ENCODE data around the gene HTD2.
"Not testable (repeated sequence)": the region's sequence is repeated elsewhere in the genome, so short reads cannot be mapped to it uniquely, and the experiment has no call there.

Gene HTD2

DNA sequence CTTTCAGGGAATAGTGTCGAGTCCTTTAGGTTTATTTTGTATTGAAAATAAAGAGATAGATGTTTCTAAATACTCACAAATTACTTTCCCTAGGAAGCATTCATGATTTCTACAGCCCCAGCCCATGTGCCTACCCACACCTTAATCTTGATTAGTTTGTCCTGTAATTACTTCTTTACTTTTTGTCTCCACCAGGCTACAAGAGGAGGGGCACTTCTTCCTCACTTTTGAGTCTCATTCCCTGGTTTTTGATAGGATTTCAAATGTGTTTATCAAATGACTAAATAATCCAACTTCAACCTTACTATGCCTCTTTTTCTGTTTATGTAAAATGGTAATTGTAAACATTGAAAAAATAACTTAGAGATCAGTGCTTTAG, 28.2 kb downstream of the HTD2 start:
- DNase-seq (ENCODE audit: extremely low read depth, low read depth), result no peak
- TF ChIP-seq, protein P1, sequence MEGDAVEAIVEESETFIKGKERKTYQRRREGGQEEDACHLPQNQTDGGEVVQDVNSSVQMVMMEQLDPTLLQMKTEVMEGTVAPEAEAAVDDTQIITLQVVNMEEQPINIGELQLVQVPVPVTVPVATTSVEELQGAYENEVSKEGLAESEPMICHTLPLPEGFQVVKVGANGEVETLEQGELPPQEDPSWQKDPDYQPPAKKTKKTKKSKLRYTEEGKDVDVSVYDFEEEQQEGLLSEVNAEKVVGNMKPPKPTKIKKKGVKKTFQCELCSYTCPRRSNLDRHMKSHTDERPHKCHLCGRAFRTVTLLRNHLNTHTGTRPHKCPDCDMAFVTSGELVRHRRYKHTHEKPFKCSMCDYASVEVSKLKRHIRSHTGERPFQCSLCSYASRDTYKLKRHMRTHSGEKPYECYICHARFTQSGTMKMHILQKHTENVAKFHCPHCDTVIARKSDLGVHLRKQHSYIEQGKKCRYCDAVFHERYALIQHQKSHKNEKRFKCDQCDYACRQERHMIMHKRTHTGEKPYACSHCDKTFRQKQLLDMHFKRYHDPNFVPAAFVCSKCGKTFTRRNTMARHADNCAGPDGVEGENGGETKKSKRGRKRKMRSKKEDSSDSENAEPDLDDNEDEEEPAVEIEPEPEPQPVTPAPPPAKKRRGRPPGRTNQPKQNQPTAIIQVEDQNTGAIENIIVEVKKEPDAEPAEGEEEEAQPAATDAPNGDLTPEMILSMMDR (IDR thresholded peaks at IDR 0.05; ENCODE audit: low read depth, low read length), result no peak

DNA sequence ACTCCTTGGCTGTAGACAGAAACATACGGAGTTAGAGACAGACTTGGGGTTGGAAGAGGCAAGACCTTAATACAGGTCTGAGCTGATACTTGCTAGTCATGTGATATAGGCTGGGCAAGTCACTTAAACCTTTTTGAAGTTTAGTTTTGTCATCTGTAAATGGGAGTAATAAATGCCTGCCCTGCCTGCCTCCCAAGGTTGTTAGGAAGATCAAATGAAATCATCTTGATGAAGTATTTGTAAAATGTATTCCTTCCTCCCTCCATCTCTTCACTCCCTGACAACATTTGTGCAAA, 29.3 kb downstream of the HTD2 start:
- TF ChIP-seq, protein P1 (IDR thresholded peaks at IDR 0.05; ENCODE audit: low read depth, low read length), result no peak
- no peak for DNase-seq (ENCODE audit: extremely low read depth, low read depth)

DNA sequence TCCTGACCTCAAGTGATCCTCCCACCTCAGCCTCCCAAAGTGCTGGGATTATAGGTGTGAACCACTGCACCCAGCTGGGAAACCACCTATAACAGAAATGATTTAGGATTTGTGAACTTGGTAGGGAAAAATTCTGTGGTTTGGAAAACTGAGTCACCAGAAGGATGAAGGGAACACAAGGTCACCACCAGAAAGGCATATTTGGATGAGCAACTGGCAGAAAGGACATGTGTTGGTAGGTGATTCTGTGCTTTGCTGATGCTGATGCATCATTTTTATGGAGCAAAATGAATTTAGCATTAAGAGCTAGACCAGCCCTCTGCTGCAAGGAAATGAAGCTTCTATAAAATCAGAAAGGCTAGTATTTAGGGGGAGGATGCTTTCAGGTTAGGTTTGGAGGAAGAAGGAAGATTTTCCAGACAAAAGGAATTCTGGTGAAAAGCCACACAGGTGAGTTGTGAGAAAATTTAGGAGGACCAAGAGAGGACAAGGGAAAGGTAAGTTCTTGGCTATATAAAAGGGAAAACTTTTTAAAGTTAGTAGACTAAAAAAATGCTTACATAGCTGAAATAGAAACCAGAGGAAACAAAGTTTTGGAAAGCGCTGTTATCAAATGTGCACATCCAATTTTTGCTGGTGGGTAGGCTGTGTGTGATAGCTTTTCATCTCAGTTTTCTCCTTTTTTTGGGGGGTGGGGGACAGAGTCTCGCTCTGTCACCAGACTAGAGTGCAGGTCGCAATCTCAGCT, 30.0 kb downstream of the HTD2 start:
- TF ChIP-seq, protein P1 (IDR thresholded peaks at IDR 0.05; ENCODE audit: low read depth, low read length), result no peak
- no peak for DNase-seq (ENCODE audit: extremely low read depth, low read depth)

DNA sequence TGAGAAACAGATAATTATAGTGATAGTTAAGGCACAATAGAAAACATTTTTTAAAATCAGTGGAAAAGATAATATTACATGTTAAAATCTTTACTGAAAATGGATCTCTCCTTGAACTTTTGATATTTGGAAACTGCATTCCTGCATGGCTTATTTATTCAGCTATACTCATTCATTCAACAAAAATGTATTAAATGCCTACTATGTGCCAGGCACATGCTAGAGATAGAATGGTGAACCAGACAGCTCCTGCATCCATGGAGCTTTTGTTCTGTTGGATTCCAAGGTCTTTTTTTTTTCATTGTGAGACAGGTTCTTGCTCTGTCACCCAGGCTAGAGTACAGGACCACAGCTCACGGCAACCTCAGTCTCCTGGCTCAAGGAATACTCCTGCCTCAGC, 30.9 kb downstream of the HTD2 start:
- TF ChIP-seq, protein P1 (IDR thresholded peaks at IDR 0.05; ENCODE audit: low read depth, low read length), result no peak

DNA sequence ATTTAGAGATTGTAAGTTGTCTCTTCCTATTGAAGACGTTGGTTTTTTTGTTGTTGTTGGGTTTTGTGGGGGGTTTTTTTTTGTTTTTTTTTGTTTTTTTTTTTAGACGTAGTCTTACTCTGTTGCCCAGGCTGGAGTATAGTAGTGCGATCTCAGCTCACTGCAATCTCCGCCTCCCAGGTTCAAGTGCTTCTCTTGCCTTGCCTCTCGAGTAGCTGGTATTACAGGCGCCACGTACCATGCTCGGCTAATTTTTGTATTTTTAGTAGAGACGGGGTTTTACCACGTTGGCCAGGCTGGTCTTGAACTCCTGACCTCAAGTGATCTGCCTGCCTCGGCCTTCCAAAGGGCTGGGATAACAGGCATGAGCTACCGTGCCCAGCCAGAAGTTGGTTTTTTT, 32.8 kb downstream of the HTD2 start:
- DNase-seq (ENCODE audit: extremely low read depth, low read depth), result not testable (repeated sequence)

More for the DNA sequence above, 30.9 kb downstream of the HTD2 start:
- DNase-seq (ENCODE audit: extremely low read depth, low read depth), result no peak

DNA sequence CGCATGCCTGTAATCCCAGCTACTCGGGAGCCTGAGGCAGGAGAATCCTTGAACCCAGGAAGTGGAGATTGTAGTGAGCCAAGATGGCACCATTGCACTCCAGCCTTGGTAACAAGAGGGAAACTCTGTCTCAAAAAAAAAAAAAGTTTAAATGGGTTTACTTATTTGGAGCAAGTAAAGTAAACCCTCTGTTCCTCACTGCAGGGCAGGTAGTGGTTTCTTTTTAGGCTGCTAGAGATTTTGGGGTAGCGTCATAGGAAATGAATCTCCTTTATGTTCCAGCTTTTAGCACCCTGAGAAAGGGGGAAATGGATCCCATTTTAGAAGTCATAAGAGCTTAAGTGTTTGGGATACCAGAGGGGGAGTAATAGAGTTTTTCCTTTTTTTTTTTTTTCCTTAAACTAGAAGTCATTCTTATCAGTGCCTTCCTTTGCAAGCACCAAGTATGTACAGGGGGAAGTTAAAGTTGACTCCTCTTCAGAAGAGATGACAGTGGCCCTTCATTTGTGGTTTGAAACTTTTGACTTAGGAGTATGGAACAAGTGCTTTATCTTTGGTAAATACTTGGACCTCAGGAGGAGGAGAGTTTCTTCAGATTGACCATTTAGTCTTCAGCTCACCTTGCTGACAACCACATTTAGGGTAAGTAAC, 34.4 kb downstream of the HTD2 start:
- DNase-seq (ENCODE audit: extremely low read depth, low read depth), result no peak
- TF ChIP-seq, protein P1 (IDR thresholded peaks at IDR 0.05; ENCODE audit: low read depth, low read length), result no peak

DNA sequence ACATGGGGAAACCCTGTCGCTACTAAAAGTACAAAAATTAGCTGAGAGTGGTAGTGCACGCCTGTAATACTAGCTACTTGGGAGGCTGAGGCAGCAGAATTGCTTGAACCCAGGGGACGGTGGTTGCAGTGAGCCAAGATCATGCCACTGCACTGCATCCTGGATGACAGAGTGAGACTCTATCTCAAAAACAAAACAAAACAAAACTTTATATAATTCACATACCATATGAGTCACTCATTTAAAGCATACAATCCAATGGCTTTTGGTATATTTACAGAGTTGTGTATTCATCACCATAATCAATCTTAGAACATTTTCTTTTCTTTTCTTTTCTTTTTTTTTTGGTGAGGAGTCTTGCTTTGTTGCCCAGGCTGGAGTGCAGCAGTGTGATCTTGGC, 35.1 kb downstream of the HTD2 start:
- TF ChIP-seq, protein P1 (IDR thresholded peaks at IDR 0.05; ENCODE audit: low read depth, low read length), result no peak

DNA sequence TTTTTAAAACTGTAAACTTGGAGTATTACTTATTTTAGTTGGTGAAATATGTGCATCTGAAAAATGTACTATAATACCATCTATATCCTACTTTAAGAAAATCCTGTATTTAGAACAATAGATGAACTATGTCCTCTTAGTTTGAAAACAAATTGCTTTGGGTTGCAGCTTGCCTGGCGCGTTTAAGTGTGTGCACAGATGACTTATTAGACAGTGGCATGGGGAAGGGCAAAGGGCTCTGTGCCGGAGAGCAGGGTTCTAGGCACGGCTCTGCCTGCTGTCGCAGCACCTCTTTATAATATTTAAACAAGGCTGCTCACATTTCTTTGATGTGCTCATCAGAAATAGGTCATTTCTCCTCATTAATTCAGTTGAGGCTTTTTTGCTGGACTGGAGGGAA, 36.4 kb downstream of the HTD2 start:
- TF ChIP-seq, protein P1 (IDR thresholded peaks at IDR 0.05; ENCODE audit: low read depth, low read length), result no peak
- DNase-seq (ENCODE audit: extremely low read depth, low read depth), result no peak

More for the DNA sequence above, 35.1 kb downstream of the HTD2 start:
- no peak for DNase-seq (ENCODE audit: extremely low read depth, low read depth)
